Measurements from ENCODE around the gene SUPT20H. TPM values are rescaled to one million over a fixed set of nuclear protein-coding genes. Genes with fewer than 3 reads are reported as not detected.

Gene SUPT20H
- polyA plus RNA-seq: 10 to 100 TPM; 31.5 to 47.2 (median 40.3) TPM

DNA sequence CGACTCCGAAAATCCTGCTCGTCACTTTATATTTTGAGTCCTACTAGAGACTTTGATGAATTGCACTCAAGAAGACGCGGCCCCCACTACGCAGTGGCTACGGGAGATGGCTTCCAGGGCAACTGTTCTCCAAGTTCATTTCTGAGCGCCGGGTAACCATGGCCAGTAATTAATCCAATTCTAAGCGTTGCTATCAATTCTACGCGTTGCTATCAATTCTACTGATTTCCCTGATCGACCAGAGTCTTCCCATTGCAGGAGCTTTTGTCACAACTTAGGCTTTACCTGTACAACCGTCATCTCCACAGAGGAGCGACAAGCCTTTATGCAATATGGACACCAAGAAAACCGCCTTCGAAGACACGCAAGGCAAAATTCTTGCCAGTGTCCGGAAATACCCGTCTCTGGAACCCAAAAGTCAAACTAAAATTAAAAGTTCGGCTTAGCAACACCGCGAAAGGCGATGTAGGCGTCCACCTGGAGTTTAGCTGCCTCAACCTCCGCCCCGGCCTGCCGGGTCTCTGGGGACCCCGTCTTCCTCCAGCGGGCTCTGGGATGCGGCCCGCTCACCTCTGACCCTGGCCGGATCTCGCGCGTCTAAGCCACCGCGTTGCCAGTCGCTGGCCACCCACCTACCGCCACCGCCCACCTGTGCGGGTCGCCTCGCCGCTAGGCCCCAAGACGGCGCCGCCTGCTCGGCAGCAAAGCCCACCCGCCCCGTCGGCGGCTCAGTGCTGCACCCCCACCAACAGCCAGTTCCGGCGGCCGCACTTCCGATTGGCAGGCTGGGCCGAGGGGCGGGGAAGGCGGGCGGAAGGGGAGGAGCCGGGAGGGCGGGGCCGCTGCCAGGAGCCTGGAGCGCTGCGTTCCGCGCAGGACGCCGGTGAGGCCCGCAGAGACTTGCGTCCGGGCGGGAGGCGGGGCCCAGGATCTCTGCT, at the start of gene SUPT20H:
Gene SUPT20H (minus strand): TSS at position 779 of the 938 bp plus-strand sequence. CDS start 8,198 bp downstream, outside the sequence.
- Mint-ChIP-seq H3K4me3 (peak within 1 kb of the TSS; percentile 94 to 97 (median 96)), H3K4me1 (peaks cover 33% of the 10 kb centered on the region in 2 donors), H3K36me3 (no peaks in the 10 kb centered on the region)

DNA sequence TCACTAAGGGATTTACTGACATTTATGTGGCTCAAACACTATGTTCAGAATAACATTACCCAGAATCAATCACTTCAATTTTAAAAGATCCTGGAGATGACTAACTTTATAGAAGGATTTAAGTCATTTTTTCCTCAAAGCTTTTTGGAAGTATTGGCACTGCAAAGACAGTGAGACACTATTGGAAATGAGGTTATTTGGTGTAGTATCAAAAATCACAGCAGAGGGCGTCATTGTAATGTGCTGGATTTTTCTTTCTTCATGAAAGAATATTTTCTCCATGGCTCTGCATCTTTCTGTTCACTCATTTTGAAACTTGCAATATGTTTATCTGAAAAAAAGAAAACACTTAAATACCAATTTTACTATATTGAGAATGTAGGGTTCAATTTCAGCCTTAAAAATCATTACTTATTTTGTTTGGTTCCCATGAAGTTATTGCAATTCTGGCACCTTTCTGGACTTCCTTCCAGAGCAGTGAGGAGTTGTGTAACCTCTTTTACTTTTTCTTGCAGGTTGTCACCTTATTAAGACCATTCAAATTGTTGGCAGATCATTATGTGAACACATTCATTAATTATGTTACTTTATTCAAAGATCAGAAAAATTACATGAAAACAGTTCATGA, 49.7 kb upstream of the SUPT20H start:
- Mint-ChIP-seq H3K36me3 (no peaks in the 10 kb centered on the region), H3K27me3 (ENCODE audit: low read depth in 3 of 3) (peaks cover 0 to 5% (median 3%) of the 10 kb centered on the region in 3 donors), H3K27ac (no peak overlapping the region), H3K4me3 (no peak overlapping the region), H3K4me1 (no peaks in the 10 kb centered on the region), H3K9me3 (peaks cover 0 to 2% (median 0%) of the 10 kb centered on the region in 6 donors)
- no peak for DNase-seq

More for the DNA sequence above, at the start of gene SUPT20H:
- peak; percentile 88 to 91 (median 89) for DNase-seq
- peaks cover 0 to 8% (median 2%) of the 10 kb centered on the region in 3 donors for H3K27me3 Mint-ChIP-seq (ENCODE audit: low read depth in 3 of 3)
- no peaks in the 10 kb centered on the region for H3K9me3 Mint-ChIP-seq
- H3K27ac Mint-ChIP-seq: peak within 1 kb of the TSS; percentile 94 to 98 (median 98)

DNA sequence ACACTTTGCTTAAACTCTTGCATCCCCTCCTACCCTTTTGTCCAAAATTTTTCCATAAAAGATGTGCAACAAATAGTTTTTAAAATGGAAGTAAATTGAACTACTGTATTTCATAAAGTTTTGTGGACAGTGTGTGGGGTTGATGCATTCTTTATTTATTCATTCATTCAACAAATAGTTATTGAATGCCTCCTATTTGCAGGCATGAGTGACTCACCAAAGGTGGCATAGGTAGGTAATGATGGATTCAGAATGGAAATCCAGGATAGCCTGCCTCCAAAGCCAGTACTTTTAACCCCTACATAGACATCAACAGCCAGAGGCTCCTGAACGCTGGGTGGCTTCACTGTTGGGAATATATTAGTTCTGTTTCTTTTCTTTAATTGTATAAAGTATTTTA, 48.4 kb upstream of the SUPT20H start:
- Mint-ChIP-seq H3K9me3 (peaks cover 0 to 2% (median 0%) of the 10 kb centered on the region in 6 donors), H3K4me1 (no peaks in the 10 kb centered on the region), H3K4me3 (no peak overlapping the region), H3K27ac (no peak overlapping the region), H3K27me3 (ENCODE audit: low read depth in 3 of 3) (peaks cover 0 to 5% (median 0%) of the 10 kb centered on the region in 3 donors), H3K36me3 (no peaks in the 10 kb centered on the region)
- no peak for DNase-seq

DNA sequence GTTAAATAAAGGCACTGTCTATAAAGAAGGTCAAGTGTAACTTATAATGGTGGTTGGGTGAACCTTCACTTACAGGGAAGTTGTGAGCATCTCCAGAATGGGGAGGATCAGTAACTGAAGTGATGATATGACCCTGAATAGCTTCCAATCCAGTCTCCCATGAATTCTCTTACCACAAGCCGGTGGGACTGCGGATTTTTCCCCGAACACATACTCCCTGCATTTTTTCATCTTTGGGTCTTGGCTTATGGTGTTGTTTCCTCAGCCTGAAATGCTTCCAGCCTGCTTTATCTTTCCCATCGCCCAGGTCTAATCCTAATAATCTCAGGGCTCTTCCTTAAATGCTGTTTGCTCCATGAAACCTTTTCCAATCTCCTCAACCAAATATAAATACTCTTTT, 48.0 kb upstream of the SUPT20H start:
- Mint-ChIP-seq H3K27ac (no peak overlapping the region), H3K4me1 (no peaks in the 10 kb centered on the region), H3K27me3 (ENCODE audit: low read depth in 3 of 3) (peaks cover 0 to 3% (median 0%) of the 10 kb centered on the region in 3 donors), H3K36me3 (no peaks in the 10 kb centered on the region), H3K4me3 (no peak overlapping the region), H3K9me3 (no peaks in the 10 kb centered on the region)
- no peak for DNase-seq

DNA sequence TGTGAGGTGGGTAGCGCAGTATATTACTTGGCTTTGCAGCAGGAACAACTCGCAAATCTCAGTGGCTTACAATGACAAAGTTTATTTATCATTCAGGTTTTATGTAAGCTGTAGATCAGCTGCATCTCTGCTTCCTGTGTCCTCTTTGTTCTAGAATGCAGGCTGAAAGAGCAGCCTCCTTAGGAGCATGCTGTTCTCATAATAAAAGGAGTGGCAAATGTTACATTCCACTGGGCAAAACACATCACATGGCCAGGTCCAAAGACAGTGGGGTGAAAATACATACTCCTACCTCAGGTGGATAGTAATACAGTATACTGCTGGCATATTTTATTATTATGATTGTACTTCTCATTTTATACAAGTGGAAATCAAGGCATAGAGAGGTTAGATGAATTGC, 47.2 kb upstream of the SUPT20H start:
- no peak overlapping the region for H3K4me3 Mint-ChIP-seq
- H3K4me1 Mint-ChIP-seq: no peaks in the 10 kb centered on the region
- no peak for DNase-seq
- no peaks in the 10 kb centered on the region for H3K36me3 Mint-ChIP-seq
- peaks cover 0 to 4% (median 0%) of the 10 kb centered on the region in 3 donors for H3K27me3 Mint-ChIP-seq (ENCODE audit: low read depth in 3 of 3)
- peaks cover 0 to 4% (median 0%) of the 10 kb centered on the region in 6 donors for H3K9me3 Mint-ChIP-seq
- no peak overlapping the region for H3K27ac Mint-ChIP-seq

DNA sequence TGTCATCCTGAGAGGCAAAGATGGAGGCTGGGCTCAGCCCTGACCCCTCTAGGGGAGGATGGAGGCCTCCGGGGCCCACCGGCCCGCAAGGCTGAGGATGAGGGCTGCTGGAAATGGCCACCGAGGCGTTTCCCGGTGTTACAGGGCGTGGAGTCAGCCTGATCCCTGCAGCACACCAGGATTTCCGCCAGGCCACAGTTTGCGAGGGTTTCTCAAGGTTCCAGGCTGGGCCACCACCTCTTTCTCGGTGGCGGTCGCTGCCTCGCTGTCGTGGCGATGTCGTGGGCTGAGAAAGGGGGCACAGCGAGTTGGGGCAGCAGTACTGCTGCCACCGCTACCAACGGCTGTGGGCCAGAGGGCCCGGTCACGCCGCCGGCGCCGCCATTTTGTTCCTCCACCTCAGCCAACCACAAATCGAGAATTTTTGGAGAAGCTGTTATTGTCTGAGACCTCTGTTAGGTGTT, 45.8 kb upstream of the SUPT20H start, which contains the start of gene CSNK1A1L:
Gene CSNK1A1L (minus strand): TSS at position 414 of the 464 bp plus-strand sequence. CDS start 408 bp downstream, at position 6.
- no peak for DNase-seq
- Mint-ChIP-seq H3K9me3 (peaks cover 0 to 4% (median 0%) of the 10 kb centered on the region in 6 donors), H3K27me3 (ENCODE audit: low read depth in 3 of 3) (peaks cover 0 to 4% (median 4%) of the 10 kb centered on the region in 3 donors), H3K36me3 (no peaks in the 10 kb centered on the region), H3K27ac (no peak within 1 kb of the TSS), H3K4me3 (no peak within 1 kb of the TSS), H3K4me1 (no peaks in the 10 kb centered on the region)

DNA sequence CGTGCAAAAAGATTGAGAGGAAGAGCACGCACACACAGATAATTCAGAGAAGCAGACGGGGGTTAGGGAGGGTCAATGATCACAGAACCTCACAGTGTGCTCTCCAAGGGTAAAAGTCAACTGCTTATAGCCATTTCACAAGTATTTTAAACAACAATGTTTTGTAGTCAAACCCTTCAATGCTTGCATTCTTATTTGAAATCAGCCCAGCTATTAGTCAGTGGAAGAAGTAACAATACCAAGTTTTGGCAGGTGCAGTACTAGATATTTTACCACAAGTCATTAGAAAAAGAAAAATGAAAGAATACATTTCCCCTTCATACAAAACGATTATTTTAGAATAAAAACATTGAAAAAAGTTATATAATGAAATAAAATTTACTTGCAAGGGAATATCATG, 43.4 kb upstream of the SUPT20H start:
- no peak for DNase-seq
- Mint-ChIP-seq H3K27ac (no peak overlapping the region), H3K4me3 (no peak overlapping the region), H3K9me3 (peaks cover 0 to 4% (median 0%) of the 10 kb centered on the region in 6 donors), H3K4me1 (no peaks in the 10 kb centered on the region), H3K36me3 (no peaks in the 10 kb centered on the region), H3K27me3 (ENCODE audit: low read depth in 3 of 3) (peaks cover 1 to 4% (median 4%) of the 10 kb centered on the region in 3 donors)

DNA sequence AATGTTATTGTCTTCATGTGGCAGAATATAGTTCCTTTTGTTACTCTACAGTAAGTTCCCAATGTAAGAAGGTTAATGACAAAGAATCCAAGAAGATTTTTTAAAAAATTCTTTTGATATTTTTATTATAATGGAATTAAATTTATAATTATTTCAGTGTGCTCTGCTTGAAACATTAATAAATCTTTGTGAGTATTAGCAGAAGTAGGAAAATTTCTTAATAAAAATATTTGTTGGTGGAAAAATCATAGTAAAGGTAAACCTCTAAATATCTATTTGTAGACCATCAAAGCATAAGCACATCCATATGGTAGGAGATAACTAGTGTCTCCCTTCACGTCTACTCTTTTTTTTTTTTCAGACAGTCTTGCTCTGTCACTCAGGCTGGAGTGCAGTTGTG, 41.7 kb upstream of the SUPT20H start:
- no peak for DNase-seq
- no peaks in the 10 kb centered on the region for H3K4me1 Mint-ChIP-seq
- no peaks in the 10 kb centered on the region for H3K36me3 Mint-ChIP-seq
- H3K27ac Mint-ChIP-seq: no peak overlapping the region
- H3K4me3 Mint-ChIP-seq: no peak overlapping the region
- H3K9me3 Mint-ChIP-seq: peaks cover 0 to 4% (median 0%) of the 10 kb centered on the region in 6 donors
- peaks cover 1 to 4% (median 2%) of the 10 kb centered on the region in 3 donors for H3K27me3 Mint-ChIP-seq (ENCODE audit: low read depth in 3 of 3)

DNA sequence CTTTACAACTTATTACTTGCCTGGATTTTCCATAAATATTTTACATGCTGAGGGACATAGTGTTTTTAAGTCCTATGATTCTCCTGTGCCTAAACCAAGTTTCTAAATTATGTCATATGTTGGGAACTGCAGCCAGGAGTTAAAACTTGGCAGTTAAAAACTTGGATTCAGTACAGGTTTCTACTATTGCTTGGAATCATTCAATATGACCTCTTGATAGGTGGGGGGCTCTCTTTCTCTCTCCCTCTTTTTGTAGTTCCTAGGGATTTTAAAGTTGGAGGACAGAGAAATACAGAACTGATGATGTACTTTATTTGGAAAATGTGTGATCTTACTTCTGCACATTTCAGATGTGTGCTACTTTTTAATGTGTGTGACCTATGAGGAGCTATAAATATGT, 41.2 kb upstream of the SUPT20H start:
- no peak overlapping the region for H3K27ac Mint-ChIP-seq

DNA sequence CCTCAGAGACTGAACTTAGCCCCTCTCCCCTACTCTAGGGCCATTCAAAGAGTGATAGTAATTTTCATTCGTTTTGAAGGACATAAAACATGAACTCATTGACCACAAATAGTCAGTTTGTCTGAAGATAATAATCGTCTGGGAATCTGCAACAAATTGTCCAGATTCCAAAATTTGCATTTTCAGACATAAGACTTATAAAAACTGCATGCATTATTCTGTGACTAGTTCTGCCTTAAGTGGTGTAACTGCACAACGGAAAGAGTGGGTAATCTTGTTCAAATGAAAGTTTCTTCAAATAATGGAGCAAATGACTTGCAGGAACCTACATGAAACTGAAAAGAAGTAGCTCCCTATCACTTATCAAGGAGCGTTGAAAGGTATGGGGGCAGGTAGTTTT, 37.6 kb upstream of the SUPT20H start:
- H3K27ac Mint-ChIP-seq: no peak overlapping the region
- H3K4me3 Mint-ChIP-seq: no peak overlapping the region
- H3K4me1 Mint-ChIP-seq: no peaks in the 10 kb centered on the region
- peaks cover 1 to 4% (median 2%) of the 10 kb centered on the region in 3 donors for H3K27me3 Mint-ChIP-seq (ENCODE audit: low read depth in 3 of 3)
- no peak for DNase-seq
- H3K9me3 Mint-ChIP-seq: peaks cover 0 to 4% (median 0%) of the 10 kb centered on the region in 6 donors
- no peaks in the 10 kb centered on the region for H3K36me3 Mint-ChIP-seq

More for the DNA sequence above, 41.2 kb upstream of the SUPT20H start:
- no peak for DNase-seq
- Mint-ChIP-seq H3K9me3 (peaks cover 0 to 4% (median 0%) of the 10 kb centered on the region in 6 donors), H3K4me1 (no peaks in the 10 kb centered on the region), H3K36me3 (no peaks in the 10 kb centered on the region), H3K27me3 (ENCODE audit: low read depth in 3 of 3) (peaks cover 1 to 4% (median 2%) of the 10 kb centered on the region in 3 donors), H3K4me3 (no peak overlapping the region)

DNA sequence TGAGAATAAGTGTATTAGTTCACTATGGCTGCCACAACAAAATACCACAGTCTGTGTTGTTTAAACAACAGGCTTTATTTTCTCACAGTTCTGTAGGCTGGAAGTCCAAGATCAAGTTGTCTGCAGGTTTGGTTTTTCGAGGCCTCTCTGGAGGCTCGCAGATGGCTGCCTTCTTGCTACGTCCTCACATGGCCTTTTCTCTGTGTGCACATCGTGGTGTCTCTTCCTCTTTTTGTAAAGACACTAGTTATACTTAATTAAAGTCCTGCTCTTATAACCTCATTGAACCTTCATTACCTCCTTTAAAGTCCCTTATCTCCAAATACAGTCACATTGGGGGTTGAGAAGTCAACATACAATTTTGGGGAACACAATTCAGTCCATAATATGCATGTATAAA, 35.4 kb upstream of the SUPT20H start:
- no peak overlapping the region for H3K4me3 Mint-ChIP-seq
- H3K27me3 Mint-ChIP-seq (ENCODE audit: low read depth in 3 of 3): peaks cover 0 to 12% (median 5%) of the 10 kb centered on the region in 3 donors
- H3K36me3 Mint-ChIP-seq: no peaks in the 10 kb centered on the region
- no peaks in the 10 kb centered on the region for H3K4me1 Mint-ChIP-seq
- no peak for DNase-seq
- H3K27ac Mint-ChIP-seq: no peak overlapping the region
- H3K9me3 Mint-ChIP-seq: no peaks in the 10 kb centered on the region

DNA sequence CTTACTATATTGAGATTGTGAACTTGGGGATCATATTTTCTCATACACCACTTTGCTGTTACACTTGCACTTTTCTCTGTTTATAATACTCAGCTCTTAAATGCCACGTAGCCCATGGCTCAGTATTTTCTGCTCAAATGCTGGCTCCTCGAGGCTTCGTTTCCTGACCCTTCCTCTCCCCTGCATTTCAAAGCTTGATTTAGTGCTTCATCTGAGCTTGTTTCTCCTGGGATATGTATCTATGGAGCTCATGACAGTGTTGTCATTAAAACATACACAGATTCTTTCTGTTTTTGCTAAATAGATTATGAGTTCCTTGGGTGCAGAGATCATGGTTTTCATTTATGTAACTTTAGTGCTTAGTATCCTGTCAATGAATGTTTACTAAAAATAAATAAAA, 34.6 kb upstream of the SUPT20H start:
- Mint-ChIP-seq H3K27ac (no peak overlapping the region), H3K4me3 (no peak overlapping the region), H3K4me1 (no peaks in the 10 kb centered on the region), H3K27me3 (ENCODE audit: low read depth in 3 of 3) (peaks cover 0 to 12% (median 5%) of the 10 kb centered on the region in 3 donors), H3K36me3 (no peaks in the 10 kb centered on the region), H3K9me3 (no peaks in the 10 kb centered on the region)
- DNase-seq: no peak

DNA sequence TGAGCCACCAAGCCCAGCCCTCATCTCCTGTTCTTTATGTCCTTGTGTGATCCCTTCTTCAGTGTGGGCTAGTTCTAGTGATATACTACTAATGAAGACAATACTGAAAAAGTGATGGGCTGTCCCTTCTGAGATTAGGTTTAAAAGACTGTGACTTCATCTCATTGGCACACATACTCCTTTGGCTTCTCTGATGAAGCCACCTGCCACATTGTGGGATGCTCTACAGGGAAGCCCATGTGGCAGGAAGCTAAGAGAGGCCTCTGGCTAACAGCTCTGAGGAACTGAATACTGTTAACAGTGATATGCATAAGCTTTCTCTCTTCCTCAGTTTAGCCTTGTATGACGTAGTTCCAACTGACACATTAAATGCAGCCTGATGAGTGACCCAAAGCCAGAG, 32.3 kb upstream of the SUPT20H start:
- no peak overlapping the region for H3K27ac Mint-ChIP-seq
- H3K4me1 Mint-ChIP-seq: no peaks in the 10 kb centered on the region
- no peaks in the 10 kb centered on the region for H3K9me3 Mint-ChIP-seq
- DNase-seq: no peak
- no peaks in the 10 kb centered on the region for H3K36me3 Mint-ChIP-seq
- H3K27me3 Mint-ChIP-seq (ENCODE audit: low read depth in 3 of 3): peaks cover 0 to 12% (median 4%) of the 10 kb centered on the region in 3 donors
- H3K4me3 Mint-ChIP-seq: no peak overlapping the region

DNA sequence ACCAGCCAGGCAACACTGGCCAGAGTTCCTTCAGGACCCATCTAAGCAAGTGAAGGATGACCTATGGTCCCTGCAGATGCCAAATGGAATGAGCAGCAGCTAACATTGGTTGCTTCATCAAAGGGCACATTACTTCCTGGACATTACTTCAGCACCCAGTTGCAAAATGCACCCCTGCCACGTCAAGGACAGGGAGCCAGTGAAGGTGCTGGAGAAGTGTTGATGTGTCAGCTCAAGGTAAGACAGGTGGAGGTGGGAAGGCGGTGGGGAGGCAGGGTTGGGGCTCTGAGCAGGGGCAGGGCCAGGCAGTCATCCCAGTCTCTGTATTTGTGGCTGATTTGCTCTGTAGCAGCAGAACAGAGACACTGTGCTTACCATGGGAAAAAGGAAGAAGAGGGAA, 31.4 kb upstream of the SUPT20H start:
- no peak for DNase-seq
- H3K36me3 Mint-ChIP-seq: no peaks in the 10 kb centered on the region
- no peak overlapping the region for H3K27ac Mint-ChIP-seq
- H3K27me3 Mint-ChIP-seq (ENCODE audit: low read depth in 3 of 3): peaks cover 0 to 13% (median 4%) of the 10 kb centered on the region in 3 donors
- no peak overlapping the region for H3K4me3 Mint-ChIP-seq
- peaks cover 0 to 2% (median 0%) of the 10 kb centered on the region in 6 donors for H3K9me3 Mint-ChIP-seq
- no peaks in the 10 kb centered on the region for H3K4me1 Mint-ChIP-seq
